ENCODE results near the gene AIFM1.

DNA sequence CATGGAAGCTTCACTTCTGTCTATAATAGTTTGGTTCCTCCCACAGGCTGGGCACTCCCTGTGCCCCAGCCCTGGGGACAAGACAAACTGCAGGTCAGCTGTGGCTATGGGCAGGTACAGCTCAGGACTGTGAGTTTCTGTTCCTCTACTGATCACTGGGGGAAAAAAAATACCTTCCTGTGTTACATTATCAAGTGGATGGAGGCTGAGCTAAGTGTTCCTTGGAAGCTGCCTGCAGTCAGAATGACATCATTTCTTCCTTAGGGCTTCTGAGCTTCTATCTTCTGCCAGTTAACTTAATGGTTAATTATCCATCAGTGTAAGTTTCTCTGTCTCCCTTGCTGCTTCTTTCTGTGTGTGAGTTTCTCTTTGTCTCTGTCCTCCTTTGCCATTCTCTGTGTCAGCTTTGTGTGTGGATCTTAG is 10.7 kb upstream of the AIFM1 start:
- TF ChIP-seq CTCF (IDR thresholded peaks at IDR 0.05; ENCODE audit: low read depth, low read length) (no peak), POLR2A (IDR thresholded peaks at IDR 0.05; ENCODE audit: extremely low read depth, insufficient read length) (no peak), MYC (IDR thresholded peaks at IDR 0.05; ENCODE audit: low read depth, low read length) (no peak)
